MCF 10A (cell line): Measurements from ENCODE around the gene TMEM201. TPM values are rescaled to one million over a fixed set of nuclear protein-coding genes. Genes with fewer than 3 reads are reported as not detected.

ENCODE experiments used
- BruUV-seq: library from RNA; stranded (reverse); fragments of 400-500 nt; replicated peaks from 2 replicates; lab custom pipeline; 2021; lab: Mats Ljungman, UMichigan
- CTCF ChIA-PET: fragments of 300-600 bp; sonication (Branson Sonifier 250); formaldehyde crosslinking; extraction: SDS; loops from one replicate; lab custom pipeline; 2021; ENCODE audit warnings: antibody characterized with exemption, inconsistent platforms; lab: Yijun Ruan, JAX
- POLR2A ChIA-PET: fragments of 300-600, 350-650 bp; sonication (Branson Sonifier 250); formaldehyde crosslinking; extraction: SDS; loops from one replicate; lab custom pipeline; 2020; ENCODE audit warnings: antibody characterized with exemption, inconsistent platforms; lab: Yijun Ruan, JAX
- DNase-seq: peaks from one replicate; pipeline ENCODE4 v3.0.0-alpha.2; 2018; ENCODE audit not compliant: unreplicated experiment
- H3K27ac Mint-ChIP-seq: one replicate; pipeline ENCODE4 v1.8.0; 2022; ENCODE audit warnings: mild to moderate bottlenecking, low read depth, mixed read lengths; ENCODE audit not compliant: unreplicated experiment
- H3K27me3 Mint-ChIP-seq: one replicate; pipeline ENCODE4 v1.8.0; 2022; ENCODE audit warnings: mixed read lengths; ENCODE audit not compliant: insufficient read depth, unreplicated experiment
- H3K36me3 Mint-ChIP-seq: one replicate; pipeline ENCODE4 v1.8.0; 2022; ENCODE audit warnings: mild to moderate bottlenecking, moderate library complexity, mixed read lengths; ENCODE audit not compliant: insufficient read depth, unreplicated experiment
- H3K4me1 Mint-ChIP-seq: one replicate; pipeline ENCODE4 v1.8.0; 2022; ENCODE audit warnings: mixed read lengths; ENCODE audit not compliant: insufficient read depth, unreplicated experiment
- H3K4me3 Mint-ChIP-seq: one replicate; pipeline ENCODE4 v1.8.0; 2022; ENCODE audit warnings: mild to moderate bottlenecking, moderate library complexity, mixed read lengths; ENCODE audit not compliant: unreplicated experiment
- H3K9me3 Mint-ChIP-seq: one replicate; pipeline ENCODE4 v1.8.0; 2022; ENCODE audit warnings: mixed read lengths; ENCODE audit not compliant: unreplicated experiment
- intact Hi-C: fragments of 100-400 bp; cut with micrococcal nuclease; formaldehyde crosslinking; loops from 2 replicates; pipeline ENCODE4 v1.14.1; 2022
- total RNA-seq: library from RNA; stranded (reverse); gene quantifications from 2 replicates; pipeline ENCODE4 v1.2.3, GENCODE V29; 2022
- TF ChIP-seq, protein P1 (sequence below): fragments of 200-600 bp; IDR thresholded peaks from one replicate; pipeline ENCODE4 v1.8.0; 2022; ENCODE audit warnings: antibody characterized with exemption, mild to moderate bottlenecking; ENCODE audit not compliant: unreplicated experiment

The TMEM201 gene
- total RNA-seq, 1 experiment from 2014 or later = 11.1 TPM

- H3K4me1 Mint-ChIP-seq = peaks cover 5% of the 10 kb centered on the region
- H3K27ac Mint-ChIP-seq = no peak overlapping the region
- CTCF ChIA-PET = interaction anchor here (0.6 kb wide), 2 partner anchors 10 to 88 kb away, joined by 3 read pairs; no protein-coding TSS in a partner anchor
- H3K36me3 Mint-ChIP-seq = no peaks in the 10 kb centered on the region
- no TSS peak for BruUV-seq
- H3K4me3 Mint-ChIP-seq = no peak overlapping the region
- no peaks in the 10 kb centered on the region for H3K9me3 Mint-ChIP-seq
- TF ChIP-seq, protein P1, sequence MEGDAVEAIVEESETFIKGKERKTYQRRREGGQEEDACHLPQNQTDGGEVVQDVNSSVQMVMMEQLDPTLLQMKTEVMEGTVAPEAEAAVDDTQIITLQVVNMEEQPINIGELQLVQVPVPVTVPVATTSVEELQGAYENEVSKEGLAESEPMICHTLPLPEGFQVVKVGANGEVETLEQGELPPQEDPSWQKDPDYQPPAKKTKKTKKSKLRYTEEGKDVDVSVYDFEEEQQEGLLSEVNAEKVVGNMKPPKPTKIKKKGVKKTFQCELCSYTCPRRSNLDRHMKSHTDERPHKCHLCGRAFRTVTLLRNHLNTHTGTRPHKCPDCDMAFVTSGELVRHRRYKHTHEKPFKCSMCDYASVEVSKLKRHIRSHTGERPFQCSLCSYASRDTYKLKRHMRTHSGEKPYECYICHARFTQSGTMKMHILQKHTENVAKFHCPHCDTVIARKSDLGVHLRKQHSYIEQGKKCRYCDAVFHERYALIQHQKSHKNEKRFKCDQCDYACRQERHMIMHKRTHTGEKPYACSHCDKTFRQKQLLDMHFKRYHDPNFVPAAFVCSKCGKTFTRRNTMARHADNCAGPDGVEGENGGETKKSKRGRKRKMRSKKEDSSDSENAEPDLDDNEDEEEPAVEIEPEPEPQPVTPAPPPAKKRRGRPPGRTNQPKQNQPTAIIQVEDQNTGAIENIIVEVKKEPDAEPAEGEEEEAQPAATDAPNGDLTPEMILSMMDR = no peak
- intact Hi-C loops = no loop called here
- no peaks in the 10 kb centered on the region for H3K27me3 Mint-ChIP-seq
- POLR2A ChIA-PET = interaction anchor here (0.8 to 1.0 kb wide), 2 partner anchors 9 to 13 kb away, joined by 3 to 4 read pairs; no protein-coding TSS in a partner anchor
- peak; percentile 40 for DNase-seq
Observed at GRCh38 chr1:9542430-9542829, 46.3 kb upstream of the TMEM201 start.

DNA sequence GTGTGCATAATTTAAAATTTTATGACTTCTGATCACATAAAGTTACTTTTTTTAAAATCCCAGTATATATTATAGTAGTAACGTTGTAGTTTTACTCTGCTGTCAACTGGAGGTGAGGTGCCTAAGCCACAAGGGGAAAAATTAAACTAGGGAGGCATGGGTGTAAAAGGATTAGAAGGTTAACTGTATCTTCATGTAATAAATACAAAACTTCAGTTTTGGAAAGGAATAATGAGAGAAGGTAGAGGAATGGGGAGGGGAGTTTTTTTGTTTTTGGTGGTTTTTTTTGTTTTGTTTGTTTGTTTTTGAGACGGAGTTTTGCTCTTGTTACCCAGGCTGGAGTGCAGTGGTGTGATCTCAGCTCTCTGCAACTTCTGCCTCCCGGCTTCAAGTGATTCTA, 43.8 kb upstream of the TMEM201 start:
- CTCF ChIA-PET = interaction anchor here (1.3 kb wide), 1 partner anchor 29 kb away, joined by 3 read pairs; no protein-coding TSS in a partner anchor
- Mint-ChIP-seq H3K27me3 (no peaks in the 10 kb centered on the region), H3K9me3 (no peaks in the 10 kb centered on the region), H3K4me3 (no peak overlapping the region), H3K36me3 (no peaks in the 10 kb centered on the region), H3K4me1 (peaks cover 5% of the 10 kb centered on the region), H3K27ac (no peak overlapping the region)
- TF ChIP-seq, protein P1 = no peak
- DNase-seq = no peak
- no TSS peak for BruUV-seq
- intact Hi-C loops = no loop called here
- POLR2A ChIA-PET = interaction anchor here (2.0 kb wide), 1 partner anchor 10 kb away, joined by 4 read pairs; no protein-coding TSS in a partner anchor

DNA sequence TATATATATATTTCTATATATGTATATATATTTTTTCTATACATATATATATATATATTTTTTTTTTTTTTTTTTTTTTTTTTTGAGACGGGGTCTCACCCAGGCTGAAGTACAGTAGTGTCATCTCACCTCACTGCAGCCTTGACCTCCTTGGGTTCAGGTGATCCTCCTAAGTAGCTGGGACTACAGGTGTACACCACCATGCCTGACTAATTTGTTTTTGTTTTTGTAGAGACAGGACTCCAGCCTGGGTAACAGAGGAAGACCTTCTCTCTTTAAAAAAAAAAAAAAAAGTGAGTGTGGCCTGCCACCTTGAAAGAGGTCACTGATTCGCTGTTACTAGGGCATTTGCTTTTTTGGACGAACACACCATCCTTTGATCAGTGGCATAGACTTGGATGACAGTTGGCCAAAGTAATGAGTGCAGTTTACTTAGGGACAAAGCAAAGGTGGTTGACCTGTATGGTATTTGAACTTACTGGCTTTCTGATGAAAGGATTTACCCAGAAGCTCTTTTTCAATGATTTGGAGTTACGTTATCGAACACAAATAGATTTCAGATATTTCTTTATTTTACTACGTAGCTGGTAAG, 38.7 kb upstream of the TMEM201 start:
- Mint-ChIP-seq H3K27ac (no peak overlapping the region), H3K4me3 (no peak overlapping the region), H3K9me3 (no peaks in the 10 kb centered on the region), H3K27me3 (no peaks in the 10 kb centered on the region), H3K4me1 (peaks cover 1% of the 10 kb centered on the region), H3K36me3 (peaks cover 14% of the 10 kb centered on the region)
- DNase-seq = no peak
- intact Hi-C loops = no loop called here
- no TSS peak for BruUV-seq
- ChIA-PET POLR2A (no interaction called here), CTCF (interaction anchor here (0.5 to 0.6 kb wide), 2 partner anchors 23 to 761 kb away, joined by 4 read pairs; no protein-coding TSS in a partner anchor)
- TF ChIP-seq, protein P1 = no peak

GRCh38 chr1:9551984-9552383, 36.7 kb upstream of the TMEM201 start:
- ChIA-PET CTCF (interaction anchor here (0.6 kb wide), 1 partner anchor 10 kb away, joined by 3 read pairs; no protein-coding TSS in a partner anchor), POLR2A (no interaction called here)
- intact Hi-C loops = no loop called here
- Mint-ChIP-seq H3K4me1 (peaks cover 10% of the 10 kb centered on the region), H3K36me3 (peaks cover 22% of the 10 kb centered on the region), H3K27ac (no peak overlapping the region), H3K27me3 (no peaks in the 10 kb centered on the region), H3K9me3 (no peaks in the 10 kb centered on the region), H3K4me3 (no peak overlapping the region)
- DNase-seq = no peak
- TF ChIP-seq, protein P1 = no peak
- no TSS peak for BruUV-seq
